Measurements from ENCODE around the gene PRTG.
"Not testable (repeated sequence)": the region's sequence is repeated elsewhere in the genome, so short reads cannot be mapped to it uniquely, and the experiment has no call there.

PRTG gene

GRCh38 chr15:55742927-55743728 is at the start of gene PRTG:
PRTG (minus strand) TSS chr15:55743152; CDS start chr15:55742931, 221 bp downstream.
- peak in 1 of 2 donors; percentile 6 for DNase-seq

- no peak for DNase-seq
Observed at GRCh38 chr15:55791551-55792400, 48.8 kb upstream of the PRTG start.

- DNase-seq, result peak; percentile 68 to 70
Observed at GRCh38 chr15:55789066-55789660, 46.2 kb upstream of the PRTG start.

- DNase-seq, result no peak
Observed at GRCh38 chr15:55786341-55786740, 43.4 kb upstream of the PRTG start.

GRCh38 chr15:55785593-55785992 is 42.6 kb upstream of the PRTG start:
- not testable (repeated sequence) for DNase-seq

- DNase-seq, result no peak
Observed at GRCh38 chr15:55784286-55784685, 41.3 kb upstream of the PRTG start.

- no peak for DNase-seq
Observed at GRCh38 chr15:55782901-55783300, 39.9 kb upstream of the PRTG start.

GRCh38 chr15:55780292-55780691 is 37.3 kb upstream of the PRTG start:
- DNase-seq, result no peak

GRCh38 chr15:55778932-55779331 is 36.0 kb upstream of the PRTG start:
- DNase-seq, result no peak

GRCh38 chr15:55775316-55775715 is 32.4 kb upstream of the PRTG start:
- no peak for DNase-seq

GRCh38 chr15:55774113-55774970 is 31.4 kb upstream of the PRTG start:
- peak; percentile 45 to 61 for DNase-seq

GRCh38 chr15:55770806-55771205 is 27.9 kb upstream of the PRTG start:
- no peak for DNase-seq

- DNase-seq, result no peak
Observed at GRCh38 chr15:55770261-55770660, 27.3 kb upstream of the PRTG start.

- no peak for DNase-seq
Observed at GRCh38 chr15:55768670-55769185, 25.8 kb upstream of the PRTG start.

GRCh38 chr15:55766676-55767075 is 23.7 kb upstream of the PRTG start:
- DNase-seq, result no peak

- no peak for DNase-seq
Observed at GRCh38 chr15:55764398-55764797, 21.4 kb upstream of the PRTG start.

- no peak for DNase-seq
Observed at GRCh38 chr15:55758580-55758986, 15.6 kb upstream of the PRTG start.

- not testable (repeated sequence) for DNase-seq
Observed at GRCh38 chr15:55753433-55753832, 10.5 kb upstream of the PRTG start.

GRCh38 chr15:55750706-55751105 is 7.8 kb upstream of the PRTG start:
- DNase-seq, result no peak

- DNase-seq, result no peak
Observed at GRCh38 chr15:55743729-55744655, 1.0 kb upstream of the PRTG start.

GRCh38 chr15:55742498-55742926 is 440 bp downstream of the PRTG start:
- DNase-seq, result peak in 1 of 2 donors; percentile 20
